HG03460 (cell line): ENCODE data around the gene PCDHGA1.
"Not testable (repeated sequence)": the region's sequence is repeated elsewhere in the genome, so short reads cannot be mapped to it uniquely, and the experiment has no call there.

Experiments used
- ATAC-seq: cut with Tn5 transposase; IDR thresholded peaks from one replicate; pipeline ENCODE4 v1.9.1; 2021; ENCODE audit not compliant: unreplicated experiment

Gene PCDHGA1

GRCh38 chr5:141409598-141410306 lies 79.4 kb downstream of the PCDHGA1 start:
- no peak for ATAC-seq

- no peak for ATAC-seq
Observed at GRCh38 chr5:141411575-141411974, 81.3 kb downstream of the PCDHGA1 start.

GRCh38 chr5:141412854-141413539 lies 82.7 kb downstream of the PCDHGA1 start, which contains the start of gene PCDHGA10:
PCDHGA10 (plus strand) TSS chr5:141412987; CDS start chr5:141413176, 189 bp downstream.
- peak; percentile 81 for ATAC-seq

DNA sequence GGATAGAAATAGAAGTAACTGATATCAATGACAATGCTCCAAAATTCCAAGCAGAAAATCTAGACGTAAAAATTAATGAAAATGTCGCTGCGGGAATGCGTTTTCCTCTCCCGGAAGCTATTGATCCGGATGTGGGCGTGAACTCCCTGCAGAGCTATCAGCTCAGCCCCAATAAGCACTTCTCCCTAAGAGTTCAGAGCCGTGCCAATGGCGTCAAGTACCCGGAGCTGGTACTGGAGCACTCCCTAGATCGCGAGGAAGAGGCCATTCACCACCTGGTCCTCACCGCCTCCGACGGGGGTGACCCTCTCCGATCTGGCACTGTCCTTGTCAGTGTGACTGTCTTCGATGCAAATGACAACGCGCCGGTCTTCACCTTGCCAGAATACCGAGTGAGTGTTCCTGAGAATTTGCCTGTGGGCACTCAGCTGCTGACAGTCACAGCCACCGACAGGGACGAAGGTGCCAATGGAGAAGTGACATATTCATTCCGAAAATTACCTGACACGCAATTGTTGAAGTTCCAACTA lies 83.3 kb downstream of the PCDHGA1 start:
- no peak for ATAC-seq

- ATAC-seq, result not testable (repeated sequence)
Observed at GRCh38 chr5:141414548-141415274, 84.4 kb downstream of the PCDHGA1 start.

DNA sequence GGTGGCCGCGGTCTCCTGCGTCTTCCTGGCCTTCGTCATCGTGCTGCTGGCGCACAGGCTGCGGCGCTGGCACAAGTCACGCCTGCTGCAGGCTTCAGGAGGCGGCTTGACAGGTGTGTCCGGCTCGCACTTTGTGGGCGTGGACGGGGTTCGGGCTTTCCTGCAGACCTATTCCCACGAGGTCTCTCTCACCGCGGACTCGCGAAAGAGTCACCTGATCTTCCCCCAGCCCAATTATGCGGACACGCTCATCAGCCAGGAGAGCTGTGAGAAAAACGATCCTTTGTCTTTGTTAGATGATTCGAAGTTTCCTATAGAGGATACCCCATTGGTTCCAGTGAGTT lies 84.9 kb downstream of the PCDHGA1 start:
- not testable (repeated sequence) for ATAC-seq

GRCh38 chr5:141417494-141418172 lies 87.3 kb downstream of the PCDHGA1 start, which contains the start of gene PCDHGB7:
PCDHGB7 (plus strand) TSS chr5:141417677; CDS start chr5:141417860, 183 bp downstream.
- ATAC-seq, result peak; percentile 64

GRCh38 chr5:141419074-141419880 lies 89.0 kb downstream of the PCDHGA1 start:
- no peak for ATAC-seq

GRCh38 chr5:141420855-141421488 lies 90.7 kb downstream of the PCDHGA1 start, which contains the start of gene PCDHGA11:
PCDHGA11 (plus strand) TSS chr5:141421051; CDS start chr5:141421228, 177 bp downstream.
- ATAC-seq, result peak; percentile 50

GRCh38 chr5:141421489-141421855 lies 91.2 kb downstream of the PCDHGA1 start:
- no peak for ATAC-seq

DNA sequence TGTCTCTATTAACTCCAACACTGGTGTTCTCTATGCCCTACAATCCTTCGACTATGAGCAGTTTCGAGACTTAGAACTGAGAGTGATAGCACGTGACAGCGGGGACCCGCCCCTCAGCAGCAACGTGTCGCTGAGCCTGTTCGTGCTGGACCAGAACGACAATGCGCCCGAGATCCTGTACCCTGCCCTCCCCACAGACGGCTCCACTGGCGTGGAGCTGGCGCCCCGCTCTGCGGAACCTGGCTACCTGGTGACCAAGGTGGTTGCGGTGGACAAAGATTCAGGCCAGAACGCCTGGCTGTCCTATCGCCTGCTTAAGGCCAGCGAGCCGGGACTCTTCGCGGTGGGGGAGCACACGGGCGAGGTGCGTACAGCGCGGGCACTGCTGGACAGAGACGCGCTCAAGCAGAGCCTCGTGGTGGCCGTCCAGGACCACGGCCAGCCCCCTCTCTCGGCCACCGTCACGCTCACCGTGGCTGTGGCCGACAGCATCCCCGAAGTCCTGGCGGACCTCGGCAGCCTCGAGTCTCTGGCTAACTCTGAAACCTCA lies 92.5 kb downstream of the PCDHGA1 start:
- ATAC-seq, result no peak

DNA sequence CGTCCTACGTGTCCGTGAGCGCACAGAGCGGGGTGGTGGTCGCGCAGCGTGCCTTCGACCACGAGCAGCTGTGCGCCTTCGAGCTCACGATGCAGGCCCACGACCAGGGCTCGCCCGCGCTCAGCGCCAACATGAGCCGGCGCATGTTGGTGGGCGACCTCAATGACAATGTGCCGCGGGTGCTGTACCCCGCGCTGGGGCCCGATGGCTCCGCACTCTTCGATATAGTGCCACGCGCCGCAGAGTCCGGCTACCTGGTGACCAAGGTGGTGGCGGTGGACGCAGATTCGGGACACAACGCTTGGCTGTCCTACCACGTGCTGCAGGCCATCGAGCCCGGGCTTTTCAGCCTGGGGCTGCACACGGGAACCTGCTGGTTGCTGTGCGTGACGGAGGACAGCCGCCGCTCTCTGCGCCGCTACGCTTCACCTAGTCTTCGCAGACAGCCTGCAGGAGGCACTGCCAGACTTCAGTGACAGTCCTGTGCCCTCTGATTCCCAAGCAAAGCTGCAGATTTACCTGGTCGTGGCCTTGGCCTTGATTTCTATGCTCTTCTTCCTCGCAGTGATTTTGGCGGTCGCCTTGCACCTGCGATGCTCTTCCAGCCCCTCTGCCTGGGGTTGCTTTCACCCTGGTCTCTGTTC lies 97.6 kb downstream of the PCDHGA1 start:
- ATAC-seq, result no peak

DNA sequence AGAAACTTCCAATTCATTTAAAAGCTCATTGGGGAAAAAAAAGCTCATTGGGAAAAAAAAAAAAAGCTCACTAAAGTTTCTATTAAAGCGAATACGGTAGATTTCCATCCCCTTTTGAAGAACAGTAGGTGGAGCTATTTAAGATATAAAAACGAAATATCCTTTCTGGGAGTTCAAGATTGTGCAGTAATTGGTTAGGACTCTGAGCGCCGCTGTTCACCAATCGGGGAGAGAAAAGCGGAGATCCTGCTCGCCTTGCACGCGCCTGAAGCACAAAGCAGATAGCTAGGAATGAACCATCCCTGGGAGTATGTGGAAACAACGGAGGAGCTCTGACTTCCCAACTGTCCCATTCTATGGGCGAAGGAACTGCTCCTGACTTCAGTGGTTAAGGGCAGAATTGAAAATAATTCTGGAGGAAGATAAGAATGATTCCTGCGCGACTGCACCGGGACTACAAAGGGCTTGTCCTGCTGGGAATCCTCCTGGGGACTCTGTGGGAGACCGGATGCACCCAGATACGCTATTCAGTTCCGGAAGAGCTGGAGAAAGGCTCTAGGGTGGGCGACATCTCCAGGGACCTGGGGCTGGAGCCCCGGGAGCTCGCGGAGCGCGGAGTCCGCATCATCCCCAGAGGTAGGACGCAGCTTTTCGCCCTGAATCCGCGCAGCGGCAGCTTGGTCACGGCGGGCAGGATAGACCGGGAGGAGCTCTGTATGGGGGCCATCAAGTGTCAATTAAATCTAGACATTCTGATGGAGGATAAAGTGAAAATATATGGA lies 100.2 kb downstream of the PCDHGA1 start, which contains the start of gene PCDHGA12:
PCDHGA12 (plus strand) TSS at position 176 of the 782 bp plus-strand sequence; CDS start at position 429, 253 bp downstream.
- ATAC-seq, result peak; percentile 52

DNA sequence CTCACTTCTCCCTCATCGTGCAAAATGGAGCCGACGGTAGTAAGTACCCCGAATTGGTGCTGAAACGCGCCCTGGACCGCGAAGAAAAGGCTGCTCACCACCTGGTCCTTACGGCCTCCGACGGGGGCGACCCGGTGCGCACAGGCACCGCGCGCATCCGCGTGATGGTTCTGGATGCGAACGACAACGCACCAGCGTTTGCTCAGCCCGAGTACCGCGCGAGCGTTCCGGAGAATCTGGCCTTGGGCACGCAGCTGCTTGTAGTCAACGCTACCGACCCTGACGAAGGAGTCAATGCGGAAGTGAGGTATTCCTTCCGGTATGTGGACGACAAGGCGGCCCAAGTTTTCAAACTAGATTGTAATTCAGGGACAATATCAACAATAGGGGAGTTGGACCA lies 101.0 kb downstream of the PCDHGA1 start:
- no peak for ATAC-seq

- ATAC-seq, result not testable (repeated sequence)
Observed at GRCh38 chr5:141432308-141432707, 102.0 kb downstream of the PCDHGA1 start.

GRCh38 chr5:141432726-141433125 lies 102.4 kb downstream of the PCDHGA1 start:
- ATAC-seq, result not testable (repeated sequence)

DNA sequence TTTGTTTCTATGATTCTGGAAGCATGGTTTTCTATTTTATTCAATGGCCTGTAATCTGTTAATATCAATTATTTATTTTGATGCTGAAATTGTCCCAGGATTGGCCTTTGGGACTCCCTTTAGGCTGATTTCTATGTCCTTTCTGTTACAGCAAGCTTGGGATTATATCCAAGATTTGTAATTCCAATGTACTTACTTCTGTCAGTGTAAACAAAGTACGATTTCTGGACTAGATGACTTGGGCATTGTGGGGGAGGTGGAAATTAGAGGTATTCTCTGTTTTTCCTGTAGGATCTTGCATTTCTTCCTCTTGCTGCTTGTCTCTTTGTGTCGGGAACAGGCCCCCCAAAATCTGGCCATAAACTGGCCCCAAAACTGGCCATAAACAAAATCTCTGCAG lies 103.7 kb downstream of the PCDHGA1 start:
- no peak for ATAC-seq

DNA sequence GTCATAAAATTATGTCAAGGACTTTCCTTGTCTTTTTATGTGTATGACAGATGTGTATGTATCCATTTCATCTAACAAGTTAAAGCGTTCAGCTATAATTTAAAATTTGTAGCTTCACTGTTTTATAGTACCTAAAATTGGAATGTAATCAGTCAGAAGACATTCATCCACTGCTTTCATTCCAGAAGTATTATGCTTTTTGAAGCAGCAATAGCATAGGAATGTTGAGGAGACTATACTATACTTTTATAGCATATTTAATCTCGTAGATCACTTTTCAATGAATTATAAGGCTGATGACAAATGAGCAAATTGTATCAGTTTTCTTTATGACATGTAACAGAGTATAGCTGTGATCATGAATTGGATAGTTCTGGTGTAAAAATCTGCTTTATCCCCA lies 106.9 kb downstream of the PCDHGA1 start:
- no peak for ATAC-seq
